ENCODE data around the gene ZNF532.
"Not testable (repeated sequence)": the region's sequence is repeated elsewhere in the genome, so short reads cannot be mapped to it uniquely, and the experiment has no call there.

Gene ZNF532

DNA sequence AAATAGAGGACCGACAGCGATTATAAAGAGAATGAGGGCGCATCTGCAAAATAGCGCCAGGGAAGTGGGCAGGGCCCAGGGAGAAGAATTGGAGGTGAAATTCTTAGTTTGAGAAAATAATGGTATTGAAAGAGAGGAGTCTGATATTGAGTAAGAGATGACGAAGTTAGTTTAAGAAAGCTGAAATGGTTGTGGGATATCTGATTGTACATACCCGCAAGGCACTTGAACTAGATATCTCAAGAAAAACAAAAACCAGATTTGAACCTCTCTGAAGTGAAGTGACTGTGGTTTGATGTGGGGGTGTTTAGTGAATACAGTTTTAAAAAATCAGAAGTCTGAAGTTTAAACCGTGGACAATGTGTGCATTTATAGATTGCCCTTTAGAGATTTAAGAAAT, 38.9 kb downstream of the ZNF532 start:
- no peak for DNase-seq

DNA sequence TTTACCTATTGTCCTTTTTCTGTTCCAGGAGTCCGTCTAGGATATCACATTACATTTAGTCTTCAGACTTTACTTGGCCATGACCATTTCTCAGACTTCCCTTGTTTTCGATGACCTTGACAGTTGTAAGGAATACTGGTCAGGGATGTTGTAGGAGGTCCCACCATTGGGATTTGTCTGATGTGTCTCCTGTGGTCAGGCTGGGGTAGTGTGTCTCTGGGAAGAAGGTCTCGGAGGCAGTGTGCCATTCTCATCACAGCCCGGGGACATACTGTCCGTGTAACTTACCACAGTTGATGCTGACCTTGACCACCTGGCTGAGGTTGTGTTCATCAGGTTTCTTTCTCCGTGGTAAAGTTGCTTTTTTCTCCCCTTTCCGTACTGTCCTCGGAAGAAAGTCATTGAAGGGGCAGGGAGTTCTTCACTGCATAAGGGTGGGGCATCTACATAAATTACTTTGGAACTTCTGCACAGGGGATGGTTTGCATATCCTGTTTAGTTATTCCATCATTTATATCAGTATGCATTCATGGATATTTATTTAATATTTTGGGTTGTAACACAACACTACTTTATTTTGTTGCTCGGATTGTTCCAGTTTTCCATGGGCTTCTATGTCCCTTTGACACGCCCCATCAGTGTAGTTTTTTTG, 41.2 kb downstream of the ZNF532 start:
- DNase-seq = no peak

DNA sequence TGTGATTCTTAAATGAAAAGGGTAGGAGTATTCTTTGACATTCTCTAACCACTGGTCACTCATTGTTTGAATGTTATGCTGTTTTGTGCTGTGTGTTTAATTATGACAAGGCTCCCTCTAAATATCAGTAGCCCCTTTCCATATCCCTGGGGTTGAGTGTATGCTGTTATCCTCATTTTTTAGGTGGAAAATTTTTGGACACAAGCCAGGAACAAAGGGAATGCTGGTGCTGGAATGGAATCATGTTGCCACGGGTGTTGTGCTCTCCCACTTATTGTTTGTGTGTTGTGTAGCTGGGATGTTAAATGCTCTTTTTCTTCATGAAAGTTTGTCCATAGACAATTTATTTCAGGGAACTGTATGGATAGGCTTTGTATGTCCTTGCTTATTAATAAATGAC, 43.3 kb downstream of the ZNF532 start:
- DNase-seq = no peak

DNA sequence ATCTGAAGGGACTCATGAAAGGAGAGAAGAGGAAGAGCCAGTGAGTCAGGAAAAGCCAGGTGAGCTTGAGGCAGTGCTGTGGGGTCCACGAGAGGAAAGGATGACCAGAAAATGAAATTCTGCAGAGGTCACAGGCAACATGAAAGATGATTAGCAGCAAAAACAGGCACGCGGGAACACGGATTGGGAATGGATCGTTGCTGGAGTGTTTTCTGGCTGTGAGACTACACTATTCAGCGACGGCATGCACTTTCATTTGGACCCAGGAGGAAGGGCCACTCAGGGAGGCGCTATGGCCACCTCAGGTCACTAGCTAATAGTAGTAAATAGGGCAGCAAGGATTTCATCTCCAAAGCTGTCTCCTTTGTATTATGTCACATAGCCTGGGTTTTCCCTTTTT, 44.8 kb downstream of the ZNF532 start:
- no peak for DNase-seq

DNA sequence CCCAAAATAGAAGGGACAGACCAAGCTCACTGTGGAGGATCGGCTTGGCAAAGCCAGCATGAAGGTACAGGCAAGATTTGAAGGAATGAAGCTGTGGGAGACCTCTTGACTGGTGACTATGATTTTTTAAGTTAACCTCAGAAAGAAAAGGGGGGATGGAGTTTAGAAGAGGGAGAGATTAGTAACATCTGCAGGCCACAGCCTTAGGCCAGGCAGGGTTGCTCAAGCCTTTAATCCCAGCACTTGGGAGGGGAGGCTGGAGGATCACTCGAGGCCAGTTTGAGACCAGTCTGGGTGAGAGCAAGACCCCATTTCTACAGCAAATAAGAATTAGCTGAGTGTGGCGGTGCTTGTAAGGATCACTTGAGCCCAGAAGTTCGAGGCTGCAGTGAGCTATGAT, 46.6 kb downstream of the ZNF532 start:
- DNase-seq = no peak

DNA sequence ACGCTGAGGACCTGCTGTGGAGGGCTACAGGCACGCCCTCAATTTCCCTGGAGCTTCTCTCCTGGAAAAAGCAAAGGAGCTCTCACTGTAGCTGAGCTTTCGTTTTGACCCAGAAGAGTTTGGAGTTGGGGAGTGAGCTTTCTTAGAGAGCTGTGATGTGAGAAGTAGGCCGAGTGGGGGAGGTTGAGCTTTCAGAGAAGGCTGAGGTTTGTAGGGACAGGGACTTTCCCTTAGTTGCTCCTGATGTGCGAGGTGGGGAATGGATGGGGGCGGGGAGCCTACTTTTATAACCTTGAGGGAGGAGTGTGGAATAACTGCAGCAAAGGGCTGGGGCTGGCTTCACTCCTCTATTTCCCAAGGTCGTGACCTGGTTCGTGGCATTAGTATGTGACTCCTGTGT, 47.1 kb downstream of the ZNF532 start:
- DNase-seq = no peak

DNA sequence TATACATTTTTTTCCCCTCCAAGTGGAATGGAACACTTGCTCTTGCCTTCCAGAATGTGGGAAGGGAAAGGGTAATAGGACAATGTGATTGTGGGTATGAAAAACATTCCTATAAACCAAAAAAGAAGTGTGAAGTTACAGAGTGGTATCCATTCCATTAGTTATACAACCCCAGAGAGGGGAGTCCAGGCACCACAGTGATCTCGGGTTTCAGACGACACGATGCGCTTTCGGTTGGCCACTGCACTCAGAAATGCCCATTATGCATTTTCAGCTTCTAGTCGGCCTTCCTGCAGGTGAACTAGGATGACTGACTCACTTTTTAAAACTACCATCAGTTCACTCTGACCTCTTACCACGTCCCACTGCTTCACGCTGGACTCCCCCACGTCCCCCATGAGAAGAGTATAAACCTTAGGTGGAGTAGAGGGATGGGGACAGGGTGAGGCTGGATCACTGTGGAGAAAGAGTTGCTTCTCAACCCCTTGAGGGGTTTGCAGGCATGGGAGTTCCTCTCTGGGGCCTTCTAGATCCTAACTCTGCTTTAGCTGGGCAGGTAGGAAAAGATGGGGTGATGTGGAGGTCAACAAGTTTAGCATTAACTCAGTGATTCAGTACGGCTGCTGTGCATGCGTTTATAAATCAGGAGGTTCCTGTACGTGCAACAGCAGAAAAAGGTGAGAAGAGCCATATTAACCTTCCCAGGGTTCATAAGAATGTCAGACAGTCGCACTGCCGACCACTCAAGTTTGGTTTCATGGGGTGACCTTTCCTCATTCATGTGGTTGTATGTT, 50.5 kb downstream of the ZNF532 start:
- no peak for DNase-seq

DNA sequence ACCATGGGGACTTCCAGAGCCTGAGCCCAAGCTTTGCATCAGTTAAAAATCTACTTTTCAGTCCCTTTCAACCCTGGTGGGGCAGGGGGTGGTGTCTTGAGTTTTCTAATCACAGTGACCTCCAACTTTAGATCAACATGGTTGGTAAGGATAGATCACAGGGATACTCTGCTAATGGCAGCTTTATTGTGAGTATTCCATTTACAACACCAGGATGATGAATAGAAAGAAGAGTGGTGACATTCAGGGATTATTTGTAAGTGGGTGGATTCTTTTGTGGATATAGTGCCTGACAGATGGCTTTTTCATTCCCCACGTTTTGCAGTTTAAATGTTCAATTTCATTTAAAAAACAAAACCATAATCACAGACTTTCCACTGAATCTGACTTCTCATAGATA, 51.3 kb downstream of the ZNF532 start:
- DNase-seq = no peak

DNA sequence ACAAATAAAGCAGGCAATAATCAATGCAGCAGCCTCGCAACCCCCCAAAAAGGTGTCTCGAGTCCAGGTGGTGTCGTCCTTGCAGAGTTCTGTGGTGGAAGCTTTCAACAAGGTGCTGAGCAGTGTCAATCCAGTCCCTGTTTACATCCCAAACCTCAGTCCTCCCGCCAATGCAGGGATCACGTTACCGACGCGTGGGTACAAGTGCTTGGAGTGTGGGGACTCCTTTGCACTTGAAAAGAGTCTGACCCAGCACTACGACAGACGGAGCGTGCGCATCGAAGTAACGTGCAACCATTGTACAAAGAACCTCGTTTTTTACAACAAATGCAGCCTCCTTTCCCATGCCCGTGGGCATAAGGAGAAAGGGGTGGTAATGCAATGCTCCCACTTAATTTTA, 55.3 kb downstream of the ZNF532 start:
- DNase-seq = not testable (repeated sequence)

DNA sequence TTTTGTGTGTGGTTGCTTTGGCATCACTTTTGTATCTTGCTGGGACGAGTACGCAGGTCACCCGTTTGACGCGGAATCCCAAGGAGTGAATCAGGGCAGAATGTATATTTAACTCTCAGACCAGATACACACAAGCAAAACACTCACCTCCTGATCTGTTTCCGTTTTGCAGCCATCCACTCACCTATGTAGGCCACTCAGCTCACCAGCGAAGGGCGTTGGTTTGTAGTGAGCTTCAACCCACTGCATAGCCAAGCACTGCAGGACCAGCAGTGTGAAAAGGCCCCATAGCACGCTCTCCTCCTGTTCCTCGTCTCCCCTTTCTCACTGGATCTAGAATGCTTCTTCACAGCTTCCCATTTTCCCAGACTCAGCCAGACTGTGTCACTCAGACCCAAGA, 58.3 kb downstream of the ZNF532 start:
- no peak for DNase-seq

DNA sequence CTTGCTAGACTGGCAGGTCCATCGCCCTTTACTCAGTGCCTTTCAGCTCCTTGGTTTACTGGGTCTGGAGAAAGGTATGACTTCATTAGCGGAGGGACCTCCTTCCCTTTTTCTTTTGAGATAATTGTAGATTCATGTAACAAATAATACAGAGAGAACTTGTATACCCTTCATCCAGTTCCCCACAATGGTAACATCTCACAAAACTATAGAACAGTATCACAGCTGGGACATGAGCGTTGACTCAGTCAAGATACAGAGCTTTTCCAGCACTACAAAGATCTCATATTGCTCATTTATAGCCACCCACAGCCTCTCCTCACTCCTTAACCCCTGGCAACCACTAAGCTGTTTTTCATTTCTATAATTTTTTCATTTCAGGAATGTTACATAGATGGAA, 59.8 kb downstream of the ZNF532 start:
- DNase-seq = no peak

DNA sequence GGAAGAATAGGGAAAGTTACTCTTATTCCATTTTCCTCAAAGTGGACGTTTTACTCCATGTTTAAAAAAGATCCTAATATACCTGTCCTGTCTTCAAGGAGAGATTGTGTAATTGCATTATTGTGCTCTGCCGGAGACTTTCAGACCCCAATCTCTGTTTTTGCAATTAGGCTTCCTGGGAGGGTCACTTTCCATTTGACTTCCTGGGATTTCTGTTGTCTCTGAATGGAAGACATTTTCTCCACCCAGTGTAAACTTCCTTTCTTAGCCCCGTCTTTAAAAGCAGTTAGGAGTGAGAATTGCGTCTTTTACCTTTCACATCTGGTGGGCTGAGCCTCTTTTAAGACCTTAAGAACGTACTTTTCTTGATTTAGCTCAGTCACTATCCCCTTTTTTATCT, 63.0 kb downstream of the ZNF532 start:
- DNase-seq = no peak

DNA sequence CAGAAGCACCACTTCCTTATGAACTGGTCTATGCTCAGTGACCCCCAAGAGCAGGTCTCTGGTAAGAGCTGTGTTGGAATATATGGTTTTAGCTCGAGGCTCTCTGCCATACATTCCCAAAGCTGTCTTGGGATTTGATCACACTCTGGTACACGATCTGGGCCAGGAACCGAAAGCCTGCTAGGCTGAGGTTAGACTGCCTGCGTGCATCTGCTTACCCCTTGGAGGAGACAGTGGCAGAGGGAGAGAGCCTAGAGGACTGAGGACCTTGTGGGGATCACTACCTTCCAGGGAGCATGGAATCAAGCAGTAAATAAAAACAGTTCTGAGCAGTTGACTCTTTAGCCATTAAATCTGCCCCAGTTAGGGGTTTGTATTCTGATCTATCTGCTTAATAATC, 63.7 kb downstream of the ZNF532 start:
- DNase-seq = no peak

DNA sequence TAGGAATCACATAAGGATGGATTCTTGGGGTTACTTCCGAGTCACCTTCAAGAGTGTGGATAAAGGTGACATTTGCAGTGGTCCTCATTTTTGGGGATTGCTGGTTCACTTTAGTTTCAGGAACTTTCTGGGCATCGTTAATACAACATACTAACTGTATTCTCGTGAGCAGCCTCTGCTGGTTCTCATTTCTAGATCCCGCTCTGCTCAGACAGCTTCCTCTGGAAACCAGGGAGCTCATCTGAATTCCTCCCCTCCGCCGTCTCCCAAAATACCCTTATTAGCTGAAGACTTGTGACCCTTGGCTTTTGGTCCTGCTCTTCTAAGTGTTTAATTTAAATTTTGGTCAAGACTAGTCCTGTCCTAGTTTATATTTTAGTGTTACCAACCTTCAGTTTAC, 64.5 kb downstream of the ZNF532 start:
- DNase-seq = no peak

DNA sequence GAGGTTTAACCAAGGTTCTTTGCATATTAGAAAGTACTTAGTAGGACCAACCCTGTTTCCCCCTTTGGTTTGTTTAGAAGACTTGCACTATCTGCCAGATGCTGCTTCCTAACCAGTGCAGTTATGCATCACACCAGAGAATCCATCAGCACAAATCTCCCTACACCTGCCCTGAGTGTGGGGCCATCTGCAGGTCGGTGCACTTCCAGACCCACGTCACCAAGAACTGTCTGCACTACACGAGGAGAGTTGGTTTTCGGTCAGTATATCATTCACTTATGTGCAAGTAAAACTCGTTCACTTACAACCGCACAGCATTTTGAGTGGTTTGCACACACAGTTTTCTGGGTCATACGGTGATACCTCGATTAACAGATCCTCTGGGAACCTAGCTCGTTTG, 69.7 kb downstream of the ZNF532 start:
- no peak for DNase-seq

DNA sequence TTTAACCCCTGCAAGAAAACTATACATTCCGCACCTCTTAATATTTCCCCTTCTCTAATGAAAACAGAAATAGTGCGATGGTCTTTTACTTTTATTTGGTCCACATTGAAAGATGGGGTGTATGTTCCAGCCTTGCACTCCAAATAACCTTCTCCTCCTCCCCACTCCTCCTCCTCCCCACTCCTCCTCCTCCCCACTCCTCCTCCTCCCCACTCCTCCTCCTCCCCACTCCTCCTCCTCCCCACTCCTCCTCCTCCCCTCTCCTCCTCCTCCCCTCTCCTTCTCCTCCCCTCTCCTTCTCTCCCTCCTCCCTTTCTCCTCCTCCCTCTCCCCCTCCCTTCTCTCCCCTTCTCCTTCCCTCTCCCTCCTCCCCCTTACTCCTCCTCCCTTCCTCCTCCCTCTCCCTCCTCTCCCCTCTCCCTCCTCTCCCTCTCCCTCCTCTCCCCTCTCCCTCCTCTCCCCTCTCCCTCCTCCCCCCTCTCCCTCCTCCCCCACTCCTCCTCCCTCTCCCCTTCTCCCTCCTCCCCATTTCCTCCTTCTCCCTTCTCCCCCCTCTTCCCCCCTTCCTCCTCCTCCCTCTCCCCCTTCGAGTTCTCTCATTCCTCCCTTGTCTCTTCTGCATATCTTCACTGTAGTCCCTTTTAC, 70.4 kb downstream of the ZNF532 start:
- no peak for DNase-seq

DNA sequence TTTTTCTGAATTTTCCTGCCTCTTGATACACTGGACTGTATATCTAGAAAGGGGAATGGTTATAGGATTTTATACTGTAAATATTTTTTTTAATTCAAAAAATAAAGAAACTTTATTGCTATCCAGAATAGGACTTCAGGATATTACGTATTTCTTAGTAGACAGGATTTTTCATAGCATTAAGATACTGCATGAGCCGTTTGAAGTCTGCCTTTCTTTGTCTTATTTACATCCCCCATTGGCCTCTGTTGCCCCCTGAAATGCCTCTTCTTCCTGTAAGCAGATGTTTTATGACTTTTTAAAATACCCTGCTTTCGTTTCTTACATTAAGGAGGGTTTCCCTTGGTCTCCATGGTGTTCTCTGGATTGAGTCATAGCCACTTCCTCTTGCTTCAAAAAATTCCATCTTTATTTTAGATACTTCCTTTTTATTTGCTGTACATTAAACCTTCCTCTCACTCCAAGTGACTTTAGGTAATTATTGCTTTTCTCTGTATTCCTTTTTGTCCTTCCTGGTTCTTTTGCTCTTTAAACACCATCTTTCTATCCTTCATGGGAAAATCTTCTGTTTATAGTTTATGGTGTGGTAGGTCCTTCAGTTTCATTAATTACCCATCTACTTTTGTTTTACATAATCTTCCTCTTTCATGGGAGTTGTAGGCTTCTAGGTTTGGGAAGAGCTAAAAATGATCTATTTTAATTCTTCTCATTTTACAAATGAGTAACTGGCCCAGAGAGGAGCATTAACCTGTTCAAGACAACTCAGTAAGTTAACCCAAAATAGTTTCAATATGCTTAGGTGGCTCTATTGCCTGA, 72.6 kb downstream of the ZNF532 start:
- peak; percentile 3 to 10 for DNase-seq

DNA sequence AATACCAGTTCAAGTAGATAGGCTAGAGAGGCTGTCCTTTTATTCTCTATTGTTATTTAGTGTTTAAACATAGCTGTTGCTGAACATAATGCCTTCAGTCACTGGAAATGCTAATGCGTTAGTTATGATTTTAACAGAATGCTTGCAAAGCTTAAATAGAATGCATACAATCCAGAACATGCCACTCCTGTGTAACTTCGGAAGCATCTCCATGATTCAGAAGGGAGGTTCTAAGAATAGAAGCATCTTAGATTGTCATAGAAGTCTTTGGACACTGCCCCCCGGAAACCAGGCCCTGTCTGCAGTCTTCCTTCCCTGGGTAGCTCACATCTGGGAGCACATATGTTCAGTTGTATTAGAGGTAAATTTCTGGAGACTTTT, 73.2 kb downstream of the ZNF532 start:
- no peak for DNase-seq

DNA sequence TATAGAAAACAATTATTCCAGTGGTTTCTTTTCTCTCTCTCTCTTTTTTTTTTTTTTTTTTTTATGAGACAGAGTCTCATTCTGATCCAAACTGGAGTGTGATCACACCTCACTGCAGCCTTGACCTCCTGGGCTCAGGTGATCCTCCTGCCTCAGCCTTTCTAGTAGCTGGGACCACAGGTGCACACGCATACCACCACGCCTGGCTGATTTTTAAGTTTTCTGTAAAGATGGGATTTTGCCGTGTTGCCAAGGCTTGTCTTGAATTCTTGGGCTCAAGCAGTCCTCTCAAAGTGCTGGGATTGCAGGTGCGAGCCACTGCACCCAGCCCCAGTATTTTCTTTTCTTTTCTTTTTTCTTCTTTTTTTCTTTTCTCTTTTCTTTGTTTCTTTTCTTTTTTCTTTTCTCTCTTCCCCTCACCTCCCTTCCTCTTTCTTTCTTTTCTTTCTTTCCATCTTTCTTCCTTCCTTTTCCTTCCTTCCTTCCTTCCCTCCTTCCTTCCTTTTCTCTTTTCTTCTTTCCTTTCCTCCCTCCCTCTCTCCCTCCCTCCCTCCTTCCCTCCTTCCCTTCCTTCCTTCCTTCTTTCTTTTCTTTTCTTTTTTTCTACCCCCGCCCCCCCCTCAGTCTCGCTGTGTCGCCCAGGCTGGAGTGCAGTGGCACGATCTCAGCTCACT, 76.9 kb downstream of the ZNF532 start:
- DNase-seq = no peak

DNA sequence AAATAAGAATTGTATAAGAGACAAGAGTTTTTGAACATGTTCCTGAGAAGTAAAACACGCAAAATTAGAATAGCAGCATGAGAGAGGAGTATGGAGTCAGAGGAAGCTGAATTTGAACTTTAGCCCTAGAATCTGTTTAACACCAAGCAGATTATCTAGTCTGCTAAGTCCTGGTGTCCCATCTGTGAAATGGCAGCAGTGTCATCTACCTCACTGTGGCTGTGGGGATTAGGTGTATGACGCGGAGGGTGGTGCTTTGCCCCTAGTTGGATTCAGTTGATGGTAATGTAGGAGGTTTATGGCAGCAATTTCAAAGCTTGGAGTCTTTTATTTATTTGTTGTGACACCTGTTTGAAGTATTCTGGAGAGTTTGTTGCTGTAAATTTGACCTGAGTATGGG, 79.2 kb downstream of the ZNF532 start:
- DNase-seq = no peak

DNA sequence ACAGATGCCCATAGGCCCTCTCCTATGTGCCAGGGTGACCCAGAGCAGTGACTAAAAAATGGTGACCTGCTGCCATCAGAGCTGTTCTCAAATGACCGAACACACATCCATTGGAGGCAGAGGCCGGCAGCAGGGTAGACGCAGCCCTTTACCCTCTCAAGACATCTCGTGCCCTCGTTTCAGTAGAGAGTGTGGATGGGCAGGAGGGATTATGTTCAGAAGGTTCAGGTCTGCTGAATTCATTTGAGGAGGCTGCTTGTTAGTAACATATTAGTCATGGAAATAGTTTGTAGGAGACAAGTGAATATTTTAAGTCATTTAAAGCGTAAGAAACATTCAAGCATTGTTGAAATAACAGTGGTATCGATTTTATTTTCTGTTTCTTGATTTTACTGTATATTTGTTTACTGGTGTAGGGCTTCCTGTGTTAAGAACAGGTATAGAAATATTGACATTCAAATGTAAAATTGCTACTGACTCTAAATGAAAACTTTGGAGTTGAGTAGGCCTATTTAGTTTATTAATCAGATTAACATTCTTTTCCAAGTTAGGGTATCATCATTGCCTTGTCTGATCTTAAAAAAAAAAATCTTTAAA, 82.6 kb downstream of the ZNF532 start:
- no peak for DNase-seq

DNA sequence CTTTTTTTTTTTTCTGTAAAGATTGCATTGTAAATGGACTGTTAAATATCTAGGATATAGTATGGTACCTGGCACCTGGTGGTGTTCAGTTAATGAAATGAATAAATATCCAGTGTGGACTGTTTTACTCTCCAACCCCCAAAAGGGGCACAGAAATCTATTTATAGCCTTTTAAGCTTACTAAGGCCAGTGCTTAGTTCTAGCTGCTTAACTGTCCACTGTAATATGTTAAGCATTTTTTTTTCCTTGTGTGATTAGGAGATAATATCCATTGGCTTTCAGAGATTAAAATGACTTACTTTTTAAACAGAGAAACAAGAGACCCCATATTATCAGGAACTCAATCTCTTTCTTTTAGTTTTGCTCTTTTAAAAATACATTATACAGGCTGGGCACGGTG, 84.4 kb downstream of the ZNF532 start:
- no peak for DNase-seq
